Endothelial cell of umbilical vein (primary cell): Measurements from ENCODE around the gene RC3H1. TPM values are rescaled to one million over a fixed set of nuclear protein-coding genes. Genes with fewer than 3 reads are reported as not detected.
"Not testable (repeated sequence)": the region's sequence is repeated elsewhere in the genome, so short reads cannot be mapped to it uniquely, and the experiment has no call there.

Source experiments
- BruUV-seq: library from RNA; stranded (reverse); fragments of 400-500 nt; replicated peaks from 2 replicates; lab custom pipeline; 2021; lab: Mats Ljungman, UMichigan
- CTCF ChIA-PET: fragments of 300-600, 350-600 bp; sonication (Branson Sonifier 250); formaldehyde crosslinking; loops from one replicate; lab custom pipeline; 2021; ENCODE audit warnings: antibody characterized with exemption, inconsistent platforms; lab: Charles Lee
- POLR2A ChIA-PET: fragments of 300-600, 350-600 bp; sonication (Branson Sonifier 250); formaldehyde crosslinking; loops from one replicate; lab custom pipeline; 2021; ENCODE audit warnings: antibody characterized with exemption, inconsistent platforms; lab: Charles Lee
- DNase-seq: peaks from one replicate; pipeline ENCODE4 v3.0.0-alpha.2; 2011; ENCODE audit warnings: low read depth, low spot score
- FAIRE-seq: peaks from 2 replicates; lab custom pipeline; 2011; peaks lifted over from hg19 to GRCh38; lab: Jason Lieb, UNC
- H2AFZ ChIP-seq: 2 replicates; pipeline ENCODE4 v1.6.0; 2012; ENCODE audit warnings: low read depth, low read length, control low read depth, inconsistent platforms
- H3K27ac ChIP-seq: 2 replicates; pipeline ENCODE4 v1.5.1; 2011; ENCODE audit warnings: low read depth, mild to moderate bottlenecking, control low read depth, low read length, moderate library complexity; ENCODE audit not compliant: insufficient read depth
- H3K27me3 ChIP-seq, 2 experiments: 2 replicates each; pipeline versions ENCODE4 v1.6.0 to v1.6.1; 2011; ENCODE audit warnings: low read length in 2 of 2, mixed read lengths in 1 of 2; ENCODE audit not compliant: control insufficient read depth in 2 of 2, insufficient read depth in 2 of 2
- H3K36me3 ChIP-seq, 2 experiments: 2 replicates in 1 of 2; 3 replicates in 1 of 2; pipeline ENCODE4 v1.5.1; 2011; ENCODE audit warnings: low read length in 2 of 2, mild to moderate bottlenecking in 1 of 2, moderate library complexity in 1 of 2; ENCODE audit not compliant: control insufficient read depth in 2 of 2, insufficient read depth in 2 of 2; ENCODE audit errors: extremely low read depth in 1 of 2
- H3K4me1 ChIP-seq: 3 replicates; pipeline ENCODE4 v1.5.1; 2011; ENCODE audit warnings: mild to moderate bottlenecking, low read length; ENCODE audit not compliant: control insufficient read depth, insufficient read depth; ENCODE audit errors: extremely low read depth
- H3K4me2 ChIP-seq: 2 replicates; pipeline ENCODE4 v1.6.1; 2011; ENCODE audit warnings: low read length, control low read depth, mixed read lengths; ENCODE audit not compliant: insufficient read depth
- H3K4me3 ChIP-seq, 3 experiments: fragments of 200-600 bp in 1 of 3; sonication (generic), shearing (Covaris generic) in 1 of 3; replicated peaks in 1 of 3; 2 replicates each; pipeline ENCODE4 v1.5.1; 2011 to 2016; ENCODE audit warnings: control low read depth in 3 of 3, low read length in 3 of 3, mild to moderate bottlenecking in 2 of 3, inconsistent platforms in 1 of 3, low read depth in 1 of 3, moderate library complexity in 1 of 3; ENCODE audit not compliant: insufficient read depth in 1 of 3
- H3K79me2 ChIP-seq: 2 replicates; pipeline ENCODE4 v1.6.0; 2012; ENCODE audit warnings: low read length, inconsistent platforms; ENCODE audit not compliant: control insufficient read depth, insufficient read depth
- H3K9ac ChIP-seq: replicated peaks from 2 replicates; pipeline ENCODE3; 2011; ENCODE audit warnings: low read length, control low read depth; ENCODE audit not compliant: insufficient read depth; ENCODE audit errors: extremely low read depth
- H3K9me1 ChIP-seq: replicated peaks from 3 replicates; pipeline ENCODE4 v1.6.0; 2011; ENCODE audit warnings: mild to moderate bottlenecking, low read length; ENCODE audit not compliant: control insufficient read depth, insufficient read depth; ENCODE audit errors: extremely low read depth
- H3K9me3 ChIP-seq: replicated peaks from 2 replicates; pipeline ENCODE4 v1.5.1; 2012; ENCODE audit warnings: low read length, inconsistent platforms; ENCODE audit not compliant: control insufficient read depth, insufficient read depth
- H4K20me1 ChIP-seq: replicated peaks from 2 replicates; pipeline ENCODE3; 2011; ENCODE audit warnings: mild to moderate bottlenecking, low read length; ENCODE audit not compliant: control insufficient read depth, insufficient read depth; ENCODE audit errors: extremely low read depth
- CTCF ChIP-seq, 2 donors: IDR thresholded peaks; 1 replicate in 1 of 2; 2 replicates in 1 of 2; pipeline ENCODE4 v1.5.1; 2011; ENCODE audit warnings: low read length in 2 of 2, mild to moderate bottlenecking in 2 of 2, moderate library complexity in 2 of 2, control low read depth in 1 of 2, inconsistent platforms in 1 of 2, low read depth in 1 of 2; ENCODE audit not compliant: insufficient read depth in 1 of 2; ENCODE audit errors: extremely low read depth in 1 of 2
- EZH2 ChIP-seq: IDR thresholded peaks from 2 replicates; pipeline ENCODE4 v1.6.1; 2012; ENCODE audit warnings: borderline replicate concordance, low read depth, mild to moderate bottlenecking, moderate library complexity, low read length, inconsistent platforms; ENCODE audit not compliant: severe bottlenecking
- FOS ChIP-seq: IDR thresholded peaks from 2 replicates; pipeline ENCODE4 v1.6.1; 2011; ENCODE audit warnings: mild to moderate bottlenecking, low read length, moderate library complexity, borderline replicate concordance; ENCODE audit not compliant: insufficient read depth
- GATA2 ChIP-seq: IDR thresholded peaks from 2 replicates; pipeline ENCODE4 v1.7.0; 2011; ENCODE audit warnings: low read depth, mild to moderate bottlenecking, moderate library complexity, mixed read lengths, low read length; ENCODE audit not compliant: insufficient read length, insufficient read depth
- JUN ChIP-seq: IDR thresholded peaks from 2 replicates; pipeline ENCODE4 v1.6.1; 2011; ENCODE audit warnings: borderline replicate concordance, low read depth; ENCODE audit not compliant: insufficient read length, insufficient read depth
- MYC ChIP-seq: IDR thresholded peaks from one replicate; pipeline ENCODE4 v1.6.1; 2011; ENCODE audit warnings: mild to moderate bottlenecking, low read depth, low read length
- POLR2A ChIP-seq: IDR thresholded peaks from 2 replicates; pipeline ENCODE4 v1.6.1; 2012; ENCODE audit warnings: low read depth, mild to moderate bottlenecking, control low read depth, low read length
- POLR2AphosphoS5 ChIP-seq: IDR thresholded peaks from 2 replicates; pipeline ENCODE4 v1.6.1; 2012; ENCODE audit warnings: low read depth, mild to moderate bottlenecking, control low read depth, low read length, moderate library complexity; ENCODE audit not compliant: insufficient read depth
- dilution Hi-C: fragments of 300-500 bp; cut with MboI; formaldehyde crosslinking; loops from one replicate; pipeline ENCODE4 v1.15.0; 2019; ENCODE audit warnings: low sequenced_read_pairs; ENCODE audit not compliant: extremely low pct_ligation_motif_present
- intact Hi-C: fragments of 100-400 bp; cut with micrococcal nuclease; formaldehyde crosslinking; loops from one replicate; pipeline ENCODE4 v1.10.0; 2022
- polyA plus RNA-seq, 4 experiments: library from polyadenylated mRNA; depleted of rRNA in 3 of 4; stranded (reverse) in 3 of 4; unstranded in 1 of 4; fragments of >200 nt; gene quantifications; 2 replicates each; pipeline versions ENCODE4 v1.2.1 to v1.2.3, GENCODE V29; 2011 to 2012; ENCODE audit warnings: missing spikeins in 1 of 4
- total RNA-seq: library from RNA; stranded (reverse); gene quantifications from 2 replicates; pipeline ENCODE4 v1.2.3, GENCODE V29; 2021
- TF ChIP-seq, protein P1 (sequence below): IDR thresholded peaks from 2 replicates; pipeline ENCODE4 v1.6.1; 2011; ENCODE audit not compliant: insufficient read depth, insufficient read length

Gene RC3H1
- total and polyA plus RNA-seq, 2 donors (not counting 3 experiments of a cell fraction or from before 2014, with no cell fraction given) = 7.0 to 41.4 TPM

GRCh38 chr1:173934440-173934839 is 87.7 kb downstream of the RC3H1 start:
- no peak overlapping the region for H3K9ac ChIP-seq
- DNase-seq (no peak), FAIRE-seq (no peak)
- no peaks in the 10 kb centered on the region for H3K79me2 ChIP-seq
- no peaks in the 10 kb centered on the region for H4K20me1 ChIP-seq
- dilution Hi-C loops = no loop called here
- no peak overlapping the region for H3K4me2 ChIP-seq
- peaks cover 4 to 13% of the 10 kb centered on the region in 2 experiments for H3K36me3 ChIP-seq
- intact Hi-C loops = no loop called here
- no TSS peak for BruUV-seq
- no peak overlapping the region for H3K4me3 ChIP-seq
- no peak overlapping the region for H2AFZ ChIP-seq
- H3K9me1 ChIP-seq = no peaks in the 10 kb centered on the region
- no peaks in the 10 kb centered on the region for H3K4me1 ChIP-seq
- TF ChIP-seq, protein P1, sequence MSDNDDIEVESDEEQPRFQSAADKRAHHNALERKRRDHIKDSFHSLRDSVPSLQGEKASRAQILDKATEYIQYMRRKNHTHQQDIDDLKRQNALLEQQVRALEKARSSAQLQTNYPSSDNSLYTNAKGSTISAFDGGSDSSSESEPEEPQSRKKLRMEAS = no peak
- TF ChIP-seq POLR2A (no peak), FOS (no peak), JUN (no peak), CTCF (IDR thresholded peaks at IDR 0.05; ENCODE audit: extremely low read depth in 1 of 2, insufficient read depth in 1 of 2, low read depth in 1 of 2, low read length in 2 of 2) (no peak), EZH2 (no peak), MYC (no peak), POLR2AphosphoS5 (no peak), GATA2 (no peak)
- H3K27me3 ChIP-seq = no peaks in the 10 kb centered on the region
- no peak overlapping the region for H3K27ac ChIP-seq
- ChIA-PET CTCF (interaction anchor here (0.9 kb wide), 1 partner anchor 12 kb away, joined by 4 read pairs; no protein-coding TSS in a partner anchor), POLR2A (no interaction called here)
- no peaks in the 10 kb centered on the region for H3K9me3 ChIP-seq

DNA sequence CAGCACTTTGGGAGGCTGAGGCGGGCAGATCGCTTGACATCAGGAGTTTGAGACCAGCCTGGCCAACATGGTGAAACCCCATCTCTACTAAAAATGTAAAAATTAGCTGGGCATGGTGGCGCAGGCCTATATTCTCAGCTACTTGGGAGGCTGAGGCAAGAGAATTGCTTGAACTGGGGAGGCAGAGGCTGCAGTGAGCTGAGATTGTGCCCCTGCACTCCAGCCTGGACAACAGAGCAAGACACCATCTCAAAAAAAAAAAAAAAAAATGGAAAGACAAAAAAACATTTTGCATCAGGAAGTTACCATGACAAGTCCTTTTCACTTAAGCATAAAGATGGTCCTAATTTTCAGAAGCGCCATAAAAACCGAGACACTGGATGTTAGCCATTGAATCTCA is 91.6 kb downstream of the RC3H1 start:
- H3K4me2 ChIP-seq, H3K9me1 ChIP-seq, H3K27me3 ChIP-seq, H3K79me2 ChIP-seq, H3K27ac ChIP-seq, H3K9me3 ChIP-seq, intact Hi-C loops, H2AFZ ChIP-seq, H3K4me1 ChIP-seq, FAIRE-seq, H3K4me3 ChIP-seq, CTCF ChIA-PET, dilution Hi-C loops, POLR2A ChIA-PET, BruUV-seq, H4K20me1 ChIP-seq, H3K9ac ChIP-seq, DNase-seq: not testable (repeated sequence)
- peaks cover 0 to 10% of the 10 kb centered on the region in 2 experiments for H3K36me3 ChIP-seq
